ENCODE results near the gene TP53AIP1.
"Not testable (repeated sequence)": the region's sequence is repeated elsewhere in the genome, so short reads cannot be mapped to it uniquely, and the experiment has no call there.

TP53AIP1 gene

GRCh38 chr11:128927683-128928336 is 14.9 kb downstream of the TP53AIP1 start:
- no peak overlapping the region for H2AFZ ChIP-seq (ENCODE audit: low read depth, low read length)
- no peaks in the 10 kb centered on the region for H3K9me3 ChIP-seq (ENCODE audit: low read length)
- H3K4me1 ChIP-seq (ENCODE audit: insufficient read depth, low read length): peaks cover 23% of the 10 kb centered on the region
- no peaks in the 10 kb centered on the region for H3K36me3 ChIP-seq (ENCODE audit: insufficient read depth, low read length)
- H3K4me3 ChIP-seq (ENCODE audit: low read length): no peak overlapping the region
- no peaks in the 10 kb centered on the region for H3K27me3 ChIP-seq (ENCODE audit: insufficient read depth, low read length)

- Histone ChIP-seq H2AFZ (ENCODE audit: low read depth, low read length) (no peak overlapping the region), H3K4me3 (ENCODE audit: low read length) (no peak overlapping the region), H3K27me3 (ENCODE audit: insufficient read depth, low read length) (no peaks in the 10 kb centered on the region), H3K9me3 (ENCODE audit: low read length) (no peaks in the 10 kb centered on the region), H3K4me1 (ENCODE audit: insufficient read depth, low read length) (peaks cover 23% of the 10 kb centered on the region), H3K36me3 (ENCODE audit: insufficient read depth, low read length) (no peaks in the 10 kb centered on the region)
Measured at GRCh38 chr11:128927108-128927461, 15.6 kb downstream of the TP53AIP1 start.

DNA sequence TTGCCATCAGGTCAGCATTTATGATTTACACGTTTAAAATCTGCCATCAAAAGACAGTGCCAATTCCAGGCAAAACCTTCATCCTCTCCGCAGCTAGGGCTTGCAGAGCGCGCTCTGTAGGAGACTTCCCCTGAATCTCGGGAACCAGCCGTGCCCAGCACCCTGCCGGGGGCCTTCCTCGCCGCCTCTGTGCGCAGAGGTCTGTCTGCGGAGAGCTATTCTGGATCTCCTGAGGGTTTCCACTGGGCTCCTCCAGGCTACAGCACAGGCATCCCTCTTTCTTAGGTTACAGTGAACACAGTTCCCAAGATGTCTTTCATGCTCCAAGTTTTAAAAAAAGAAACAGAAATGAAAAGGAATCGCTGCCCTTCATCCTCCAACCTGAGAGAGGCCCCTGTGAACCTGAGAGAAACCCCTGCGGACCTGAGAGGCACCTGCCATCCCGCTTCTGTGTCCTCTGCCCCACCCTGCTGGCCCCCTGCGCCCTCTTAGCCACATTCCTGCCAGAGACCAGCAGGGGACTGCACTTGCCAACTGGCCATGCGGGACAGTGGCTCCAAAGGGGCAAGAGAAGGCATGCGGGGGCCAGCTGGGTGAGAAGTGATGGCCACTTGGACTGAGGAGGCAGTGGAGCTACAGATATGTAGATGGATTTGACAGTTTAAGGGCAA is 16.1 kb downstream of the TP53AIP1 start:
- no peak overlapping the region for H3K4me3 ChIP-seq (ENCODE audit: low read length)
- no peaks in the 10 kb centered on the region for H3K36me3 ChIP-seq (ENCODE audit: insufficient read depth, low read length)
- peaks cover 23% of the 10 kb centered on the region for H3K4me1 ChIP-seq (ENCODE audit: insufficient read depth, low read length)
- no peak overlapping the region for H2AFZ ChIP-seq (ENCODE audit: low read depth, low read length)
- H3K27me3 ChIP-seq (ENCODE audit: insufficient read depth, low read length): no peaks in the 10 kb centered on the region
- H3K9me3 ChIP-seq (ENCODE audit: low read length): no peaks in the 10 kb centered on the region

GRCh38 chr11:128926000-128926399 is 16.7 kb downstream of the TP53AIP1 start:
- Histone ChIP-seq H3K36me3 (ENCODE audit: insufficient read depth, low read length) (no peaks in the 10 kb centered on the region), H2AFZ (ENCODE audit: low read depth, low read length) (no peak overlapping the region), H3K4me3 (ENCODE audit: low read length) (no peak overlapping the region), H3K27me3 (ENCODE audit: insufficient read depth, low read length) (no peaks in the 10 kb centered on the region), H3K9me3 (ENCODE audit: low read length) (no peaks in the 10 kb centered on the region), H3K4me1 (ENCODE audit: insufficient read depth, low read length) (peaks cover 23% of the 10 kb centered on the region)

- Histone ChIP-seq H3K27me3 (ENCODE audit: insufficient read depth, low read length) (no peaks in the 10 kb centered on the region), H3K9me3 (ENCODE audit: low read length) (no peaks in the 10 kb centered on the region), H3K4me3 (ENCODE audit: low read length) (no peak overlapping the region), H2AFZ (ENCODE audit: low read depth, low read length) (no peak overlapping the region), H3K36me3 (ENCODE audit: insufficient read depth, low read length) (no peaks in the 10 kb centered on the region), H3K4me1 (ENCODE audit: insufficient read depth, low read length) (peaks cover 23% of the 10 kb centered on the region)
Measured at GRCh38 chr11:128925250-128925600, 17.4 kb downstream of the TP53AIP1 start.

DNA sequence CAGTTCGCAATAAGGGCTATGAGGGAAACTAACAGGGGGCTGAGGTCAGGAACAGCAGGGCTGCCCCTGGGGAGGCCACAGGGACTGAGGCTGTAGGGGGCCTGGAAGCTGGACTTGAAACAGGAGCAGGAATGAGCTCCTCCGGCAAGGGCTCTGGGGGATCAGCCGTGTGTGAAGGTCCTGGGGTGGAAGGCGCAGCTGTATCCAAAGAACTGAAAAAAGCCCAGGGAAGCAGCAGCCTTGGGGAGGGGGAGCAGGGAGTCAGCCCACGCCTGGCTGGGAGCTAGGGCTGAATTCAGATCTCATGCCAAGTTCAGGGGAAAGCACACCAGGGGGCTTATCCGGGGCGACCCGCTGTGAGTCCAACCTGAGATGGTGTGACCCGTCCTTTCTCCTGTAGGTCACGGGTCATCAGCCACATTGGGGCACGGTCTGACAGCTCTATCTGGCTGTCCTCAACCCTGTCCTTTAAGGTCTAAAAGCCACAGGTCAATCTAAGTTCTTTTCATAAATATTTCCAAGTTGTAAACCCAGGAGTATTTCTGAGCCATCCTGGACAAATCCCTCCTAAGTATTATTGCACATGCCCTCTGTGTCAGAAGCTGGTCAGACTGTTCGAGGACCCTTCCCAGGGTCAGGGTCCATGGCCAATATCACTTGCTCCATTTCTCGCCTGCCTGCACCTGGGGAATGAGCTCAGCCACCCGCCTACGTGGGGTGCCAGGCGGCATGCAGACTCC is 18.0 kb downstream of the TP53AIP1 start:
- no peak overlapping the region for H3K4me3 ChIP-seq (ENCODE audit: low read length)
- H3K4me1 ChIP-seq (ENCODE audit: insufficient read depth, low read length): peaks cover 18% of the 10 kb centered on the region
- no peaks in the 10 kb centered on the region for H3K9me3 ChIP-seq (ENCODE audit: low read length)
- H3K27me3 ChIP-seq (ENCODE audit: insufficient read depth, low read length): no peaks in the 10 kb centered on the region
- no peaks in the 10 kb centered on the region for H3K36me3 ChIP-seq (ENCODE audit: insufficient read depth, low read length)
- H2AFZ ChIP-seq (ENCODE audit: low read depth, low read length): no peak overlapping the region

DNA sequence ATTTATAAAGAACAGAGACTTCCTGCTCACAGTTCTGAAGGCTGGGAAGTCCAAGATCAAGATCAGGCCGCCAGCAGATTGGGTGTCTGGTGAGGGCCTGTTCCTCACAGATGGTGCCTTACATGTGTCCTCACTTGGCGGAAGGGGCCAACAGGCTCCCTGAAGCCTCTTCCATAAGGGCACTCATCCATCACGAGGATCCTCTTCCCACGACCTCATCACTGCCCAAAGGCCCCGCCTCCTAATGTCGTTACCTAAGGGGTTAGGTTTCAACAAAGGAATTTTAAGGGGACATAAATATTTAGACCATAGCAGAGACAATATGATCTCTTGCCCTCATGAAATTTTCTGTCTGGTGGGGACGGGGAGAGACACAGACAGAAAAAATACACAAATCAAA is 18.6 kb downstream of the TP53AIP1 start:
- Histone ChIP-seq H3K4me3 (ENCODE audit: low read length) (no peak overlapping the region), H3K9me3 (ENCODE audit: low read length) (no peaks in the 10 kb centered on the region), H3K36me3 (ENCODE audit: insufficient read depth, low read length) (no peaks in the 10 kb centered on the region), H3K27me3 (ENCODE audit: insufficient read depth, low read length) (no peaks in the 10 kb centered on the region), H2AFZ (ENCODE audit: low read depth, low read length) (no peak overlapping the region), H3K4me1 (ENCODE audit: insufficient read depth, low read length) (peaks cover 17% of the 10 kb centered on the region)

DNA sequence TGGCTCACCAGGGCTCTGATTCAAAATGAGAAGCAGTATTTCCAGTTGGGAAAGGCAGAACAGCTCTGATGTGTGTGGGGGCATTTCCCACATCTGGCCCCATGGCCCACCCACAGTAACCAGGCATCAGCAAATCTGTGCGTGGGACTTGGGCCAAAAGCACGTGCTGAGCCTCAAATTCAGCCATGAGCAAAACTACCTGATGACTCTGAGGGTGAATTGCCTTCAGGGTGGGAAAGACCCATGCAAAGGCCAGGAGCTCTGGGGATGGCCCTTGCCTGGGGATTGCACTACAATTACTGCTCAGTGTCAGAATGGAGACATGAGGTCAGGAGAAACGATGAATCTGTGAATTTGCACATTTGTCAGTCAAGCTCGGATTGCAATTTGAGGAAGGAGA is 20.9 kb downstream of the TP53AIP1 start:
- H3K9me3 ChIP-seq (ENCODE audit: low read length): no peaks in the 10 kb centered on the region
- no peak overlapping the region for H3K4me3 ChIP-seq (ENCODE audit: low read length)
- no peaks in the 10 kb centered on the region for H3K27me3 ChIP-seq (ENCODE audit: insufficient read depth, low read length)
- H3K4me1 ChIP-seq (ENCODE audit: insufficient read depth, low read length): peaks cover 12% of the 10 kb centered on the region
- H3K36me3 ChIP-seq (ENCODE audit: insufficient read depth, low read length): no peaks in the 10 kb centered on the region
- H2AFZ ChIP-seq (ENCODE audit: low read depth, low read length): no peak overlapping the region

DNA sequence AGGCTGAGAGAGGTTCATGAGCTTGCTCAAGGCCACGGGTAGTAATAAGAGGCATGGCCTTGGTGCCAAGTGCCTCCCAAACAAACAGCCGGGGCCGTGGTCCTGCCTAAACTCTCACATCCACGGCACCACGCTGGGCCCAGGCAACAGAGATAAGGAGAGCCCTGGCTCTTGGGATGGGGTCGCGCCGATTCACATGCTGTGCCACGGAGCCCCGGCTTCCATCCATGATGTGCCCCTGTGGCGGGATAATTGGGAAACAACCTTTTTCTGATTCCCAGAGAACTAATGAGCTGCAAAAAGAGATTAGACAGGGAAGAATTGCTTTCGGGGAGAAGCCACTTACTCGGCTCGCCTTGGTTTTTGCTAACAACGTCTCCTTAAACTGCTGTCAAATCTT is 22.0 kb downstream of the TP53AIP1 start:
- Histone ChIP-seq H3K4me1 (ENCODE audit: insufficient read depth, low read length) (peaks cover 12% of the 10 kb centered on the region), H3K4me3 (ENCODE audit: low read length) (no peak overlapping the region), H2AFZ (ENCODE audit: low read depth, low read length) (no peak overlapping the region), H3K9me3 (ENCODE audit: low read length) (no peaks in the 10 kb centered on the region), H3K36me3 (ENCODE audit: insufficient read depth, low read length) (no peaks in the 10 kb centered on the region), H3K27me3 (ENCODE audit: insufficient read depth, low read length) (no peaks in the 10 kb centered on the region)

GRCh38 chr11:128919635-128920034 is 23.0 kb downstream of the TP53AIP1 start:
- not testable (repeated sequence) for H3K4me3 ChIP-seq (ENCODE audit: low read length); H3K4me1 ChIP-seq (ENCODE audit: insufficient read depth, low read length); H3K36me3 ChIP-seq (ENCODE audit: insufficient read depth, low read length); H3K9me3 ChIP-seq (ENCODE audit: low read length); H2AFZ ChIP-seq (ENCODE audit: low read depth, low read length); H3K27me3 ChIP-seq (ENCODE audit: insufficient read depth, low read length)

- no peak overlapping the region for H3K4me3 ChIP-seq (ENCODE audit: low read length)
- H2AFZ ChIP-seq (ENCODE audit: low read depth, low read length): no peak overlapping the region
- H3K27me3 ChIP-seq (ENCODE audit: insufficient read depth, low read length): no peaks in the 10 kb centered on the region
- H3K4me1 ChIP-seq (ENCODE audit: insufficient read depth, low read length): peaks cover 2% of the 10 kb centered on the region
- H3K36me3 ChIP-seq (ENCODE audit: insufficient read depth, low read length): no peaks in the 10 kb centered on the region
- no peaks in the 10 kb centered on the region for H3K9me3 ChIP-seq (ENCODE audit: low read length)
Measured at GRCh38 chr11:128919216-128919615, 23.5 kb downstream of the TP53AIP1 start.

- H3K9me3 ChIP-seq (ENCODE audit: low read length): no peaks in the 10 kb centered on the region
- no peaks in the 10 kb centered on the region for H3K4me1 ChIP-seq (ENCODE audit: insufficient read depth, low read length)
- H3K36me3 ChIP-seq (ENCODE audit: insufficient read depth, low read length): no peaks in the 10 kb centered on the region
- no peaks in the 10 kb centered on the region for H3K27me3 ChIP-seq (ENCODE audit: insufficient read depth, low read length)
- H3K4me3 ChIP-seq (ENCODE audit: low read length): no peak overlapping the region
- H2AFZ ChIP-seq (ENCODE audit: low read depth, low read length): no peak overlapping the region
Measured at GRCh38 chr11:128917144-128917724, 25.4 kb downstream of the TP53AIP1 start.

DNA sequence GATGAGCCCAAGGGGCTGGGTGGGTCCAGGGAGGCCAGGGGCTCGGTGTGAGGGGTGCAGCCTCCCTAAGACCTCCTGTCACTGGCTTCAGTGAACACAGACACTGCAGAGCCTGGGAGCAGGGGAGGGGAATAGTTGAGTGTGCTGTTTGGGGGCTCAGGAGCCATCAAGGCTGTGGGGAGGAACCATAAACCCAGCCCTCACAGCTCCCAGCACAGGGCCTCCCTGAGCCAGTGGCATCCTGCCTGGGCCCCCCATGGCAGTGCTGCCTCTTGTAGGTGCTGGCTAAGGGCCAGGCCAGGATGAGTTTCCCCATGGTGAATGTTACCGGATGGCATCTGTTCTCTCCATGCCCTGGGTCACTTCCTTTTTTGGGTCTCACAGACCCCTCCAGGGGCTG is 26.0 kb downstream of the TP53AIP1 start:
- Histone ChIP-seq H3K9me3 (ENCODE audit: low read length) (no peaks in the 10 kb centered on the region), H3K4me1 (ENCODE audit: insufficient read depth, low read length) (no peaks in the 10 kb centered on the region), H3K4me3 (ENCODE audit: low read length) (no peak overlapping the region), H2AFZ (ENCODE audit: low read depth, low read length) (no peak overlapping the region), H3K27me3 (ENCODE audit: insufficient read depth, low read length) (no peaks in the 10 kb centered on the region), H3K36me3 (ENCODE audit: insufficient read depth, low read length) (no peaks in the 10 kb centered on the region)
